Erythroblast (primary cell): ENCODE data around the gene ZNF497.

ENCODE experiments used
- GATA1 ChIP-seq: IDR thresholded peaks from 2 replicates; pipeline ENCODE4 v1.6.1; 2011; ENCODE audit warnings: low read depth, mild to moderate bottlenecking, control low read depth, low read length, moderate library complexity
- POLR2A ChIP-seq: IDR thresholded peaks from 2 replicates; pipeline ENCODE4 v1.6.1; 2011; ENCODE audit warnings: mild to moderate bottlenecking, low read length

DNA sequence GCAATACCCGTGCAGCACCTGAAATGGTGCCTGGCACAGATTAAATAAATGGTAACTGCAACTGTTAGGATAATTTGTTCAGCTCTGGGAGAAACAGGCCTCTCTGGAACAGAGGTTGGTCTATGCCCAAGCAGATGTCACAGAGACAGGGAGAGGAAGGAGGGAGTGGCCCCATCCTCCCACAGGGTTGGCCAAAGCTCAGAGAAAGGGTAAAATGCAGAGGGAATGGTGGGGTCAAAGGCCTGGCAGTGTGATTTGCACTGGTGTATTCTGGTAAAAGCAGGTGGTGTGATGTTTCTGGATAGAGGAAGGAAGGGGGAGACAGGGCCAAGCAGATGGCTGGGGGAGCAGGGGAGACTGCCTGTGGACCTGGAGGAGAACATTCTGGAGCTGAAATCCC is 26.3 kb downstream of the ZNF497 start:
- no peak for TF ChIP-seq POLR2A
- no peak for TF ChIP-seq GATA1
